ENCODE measurements around the gene UBE2M. TPM values are rescaled to one million over a fixed set of nuclear protein-coding genes. Genes with fewer than 3 reads are reported as not detected.

The UBE2M gene
- total and polyA plus RNA-seq, 9 donors: 13.8 to 110 (median 62.6) TPM

DNA sequence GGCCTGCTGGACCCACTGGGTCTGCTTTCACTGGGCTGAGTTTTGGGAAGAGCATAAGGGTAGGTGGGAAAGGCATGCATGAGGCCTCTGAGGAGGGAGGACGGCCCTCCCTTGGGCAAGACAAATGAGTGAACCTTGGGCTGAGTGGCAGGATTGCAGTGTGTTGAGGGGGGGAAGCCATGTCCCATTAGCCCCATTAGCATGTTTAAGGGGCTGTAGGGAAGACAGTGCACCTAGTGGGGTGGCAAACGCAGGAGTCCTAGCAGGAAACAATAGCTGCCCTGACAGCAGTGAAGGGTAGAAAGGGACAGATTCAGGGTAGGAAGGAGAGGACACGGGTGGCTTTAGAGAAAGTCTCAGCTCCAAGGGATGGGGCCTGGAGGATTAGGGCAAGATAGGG is 35.7 kb downstream of the UBE2M start:
- no peak for DNase-seq
- H3K27ac ChIP-seq: no peak overlapping the region
- 75 to 80% (median 76%) methylated on average over 3 of the region's 3 CpGs for WGBS, 3 donors
- no peak overlapping the region for H3K4me3 ChIP-seq
- no peaks in the 10 kb centered on the region for H3K27me3 ChIP-seq
- intact Hi-C loops (cut with DNase I): no loop called here
- no peaks in the 10 kb centered on the region for H3K9me3 ChIP-seq
- no peak for TF ChIP-seq CTCF (IDR thresholded peaks at IDR 0.05)
- no peak for TF ChIP-seq EP300 (IDR thresholded peaks at IDR 0.05)
- no peak for TF ChIP-seq POLR2A (IDR thresholded peaks at IDR 0.05)
- peaks cover 7% of the 10 kb centered on the region for H3K4me1 ChIP-seq (ENCODE audit: insufficient read depth)
- H3K36me3 ChIP-seq: no peaks in the 10 kb centered on the region

DNA sequence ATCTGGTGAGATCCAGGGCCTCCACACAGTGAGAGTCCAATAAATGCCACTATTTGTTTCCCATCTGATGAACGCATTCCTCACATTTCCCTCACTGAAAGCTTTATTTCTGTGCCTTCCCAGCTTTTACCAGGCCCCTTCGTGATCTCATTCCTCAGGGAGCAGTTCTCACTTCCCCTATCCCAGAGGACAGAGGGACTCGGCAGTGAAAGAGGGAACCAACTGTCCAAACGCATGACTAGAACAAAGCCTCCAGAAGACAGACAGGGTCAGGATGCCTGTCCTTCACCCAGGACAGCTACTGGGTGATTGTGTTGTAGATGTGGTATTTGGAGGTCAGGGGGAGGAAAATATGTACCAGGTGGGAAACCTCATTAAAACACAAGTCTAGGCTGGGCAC is 36.8 kb downstream of the UBE2M start:
- no peaks in the 10 kb centered on the region for H3K27me3 ChIP-seq
- peaks cover 7% of the 10 kb centered on the region for H3K4me1 ChIP-seq (ENCODE audit: insufficient read depth)
- no peaks in the 10 kb centered on the region for H3K9me3 ChIP-seq
- no peak overlapping the region for H3K27ac ChIP-seq
- H3K36me3 ChIP-seq: no peaks in the 10 kb centered on the region
- no peak for TF ChIP-seq EP300 (IDR thresholded peaks at IDR 0.05)
- no peak for TF ChIP-seq POLR2A (IDR thresholded peaks at IDR 0.05)
- no peak for TF ChIP-seq CTCF (IDR thresholded peaks at IDR 0.05)
- no peak overlapping the region for H3K4me3 ChIP-seq
- 62 to 71% (median 63%) methylated on average over 4 of the region's 4 CpGs for WGBS, 3 donors
- DNase-seq: no peak
- intact Hi-C loops (cut with DNase I): no loop called here

GRCh38 chr19:58520257-58520599 is 38.2 kb downstream of the UBE2M start:
- WGBS, 3 donors: 6% methylated on average over 7 of the region's 7 CpGs
- no peak for DNase-seq
- intact Hi-C loops (cut with DNase I): no loop called here
- no peaks in the 10 kb centered on the region for H3K36me3 ChIP-seq
- peak overlapping the region; percentile 76 for H3K4me3 ChIP-seq
- H3K27ac ChIP-seq: peak overlapping the region; percentile 43 to 86
- H3K27me3 ChIP-seq: no peaks in the 10 kb centered on the region
- peaks cover 7% of the 10 kb centered on the region for H3K4me1 ChIP-seq (ENCODE audit: insufficient read depth)
- no peaks in the 10 kb centered on the region for H3K9me3 ChIP-seq
- no peak for TF ChIP-seq EP300 (IDR thresholded peaks at IDR 0.05)
- no peak for TF ChIP-seq POLR2A (IDR thresholded peaks at IDR 0.05)
- TF ChIP-seq CTCF (IDR thresholded peaks at IDR 0.05): no peak

DNA sequence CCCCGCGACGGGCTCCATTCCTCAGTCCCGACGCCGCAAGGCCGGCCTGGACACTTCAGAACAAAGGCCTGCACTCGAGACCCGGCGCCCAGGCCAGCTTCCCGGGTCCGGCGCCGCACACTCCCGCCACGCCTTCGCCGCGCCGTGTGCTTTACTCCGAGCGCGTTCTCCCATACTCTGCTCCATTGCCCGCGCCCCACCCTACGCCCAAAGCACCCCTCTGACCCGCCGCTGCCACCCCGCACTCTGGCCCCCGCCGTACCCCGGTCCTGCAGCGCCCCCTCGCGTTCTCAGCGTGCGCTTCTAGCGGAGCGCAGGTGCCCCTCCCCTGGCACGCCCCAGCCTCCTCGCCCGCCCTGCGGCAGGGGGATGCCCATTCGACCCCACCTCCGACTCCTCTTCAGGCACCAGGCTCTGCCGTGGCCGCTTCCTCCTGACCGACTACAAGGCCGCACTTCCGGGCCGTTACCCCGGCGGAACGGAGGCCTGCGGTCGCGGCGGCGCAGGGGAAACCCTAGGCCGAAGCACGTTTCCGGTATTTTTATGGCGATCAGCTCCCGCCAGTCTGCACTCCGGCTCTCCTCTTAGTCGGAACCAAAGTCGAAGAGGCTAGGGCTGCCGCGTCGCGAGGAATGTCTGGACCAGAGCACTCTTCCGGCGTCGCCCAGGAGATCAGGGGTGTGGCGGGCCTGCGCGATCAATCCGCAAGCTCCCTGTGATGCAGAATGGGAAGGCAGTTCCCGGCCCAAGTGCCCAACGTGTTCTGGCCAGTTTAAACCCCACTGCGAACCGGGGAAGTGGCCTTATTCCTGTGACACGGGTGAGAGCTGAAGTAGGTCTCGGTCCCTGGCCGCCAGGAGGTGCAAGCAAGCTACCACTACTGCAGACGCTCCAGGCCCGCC is 38.8 kb downstream of the UBE2M start, which contains the start of gene ZBTB45:
Gene ZBTB45, minus strand, starts transcription at position 456 of the 902 bp plus-strand sequence. CDS start 2,137 bp downstream, outside the sequence.
- TF ChIP-seq POLR2A (IDR thresholded peaks at IDR 0.05) (peak; percentile 75), EP300 (IDR thresholded peaks at IDR 0.05) (no peak), CTCF (IDR thresholded peaks at IDR 0.05) (peak; percentile 24 to 94 (median 89))
- Histone ChIP-seq H3K4me1 (ENCODE audit: insufficient read depth) (peaks cover 7% of the 10 kb centered on the region), H3K4me3 (peak within 1 kb of the TSS; percentile 76), H3K36me3 (no peaks in the 10 kb centered on the region), H3K9me3 (no peaks in the 10 kb centered on the region), H3K27ac (peak within 1 kb of the TSS; percentile 65 to 86), H3K27me3 (no peaks in the 10 kb centered on the region)
- peak; percentile 90 to 95 (median 92) for DNase-seq
- 0 to 1% (median 0%) methylated on average over 83 to 87 of the region's 87 CpGs for WGBS, 3 donors
- intact Hi-C loops (cut with DNase I): loop anchor here in 1 of 4 donors (1.0 kb wide), 1 partner anchor 39 kb away; the partner anchor contains the start of gene UBE2M
